ENCODE measurements around the gene PKD1. TPM values are rescaled to one million over a fixed set of nuclear protein-coding genes. Genes with fewer than 3 reads are reported as not detected.

PKD1 gene
- total RNA-seq, 2 donors from 2014 or later, result 218 to 276 TPM

DNA sequence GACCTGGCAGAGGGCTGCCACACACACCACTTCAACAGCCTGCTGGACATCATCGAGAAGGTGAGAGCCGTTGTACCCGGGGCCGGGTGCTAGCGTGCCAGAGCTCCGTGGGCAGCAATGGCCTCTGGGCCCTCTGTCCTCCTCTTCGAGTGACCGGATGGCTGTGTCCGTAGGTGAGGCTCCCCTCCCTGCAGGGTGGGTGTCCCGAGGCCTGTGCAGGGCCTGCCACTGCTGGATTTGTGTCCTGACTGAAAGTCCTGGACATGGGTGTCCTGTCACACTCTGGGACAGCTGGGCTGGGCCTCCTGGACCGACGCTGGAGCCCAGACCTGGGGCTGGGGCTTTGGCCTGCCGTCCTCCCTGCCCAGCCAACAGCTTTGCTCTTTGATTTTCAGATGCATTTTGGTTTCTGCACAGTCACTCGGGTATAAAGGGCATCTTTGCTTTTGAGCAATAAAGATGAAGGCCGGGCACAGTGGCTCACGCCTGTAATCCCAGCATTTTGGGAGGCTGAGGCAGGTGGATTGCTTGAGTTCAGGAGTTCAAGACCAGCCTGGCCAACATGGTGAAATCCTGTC lies 71.2 kb downstream of the PKD1 start:
- peaks cover 41% of the 10 kb centered on the region for H3K36me3 ChIP-seq
- no peaks in the 10 kb centered on the region for H3K4me1 ChIP-seq
- TF ChIP-seq CTCF (IDR thresholded peaks at IDR 0.05), result no peak
- no peaks in the 10 kb centered on the region for H3K27me3 ChIP-seq
- H3K4me3 ChIP-seq, result no peak overlapping the region
- DNase-seq (ENCODE audit: low spot score), result no peak
- H3K9me3 ChIP-seq, result no peaks in the 10 kb centered on the region
- no peak overlapping the region for H3K27ac ChIP-seq

GRCh38 chr16:2063861-2064260 lies 71.8 kb downstream of the PKD1 start:
- Histone ChIP-seq H3K9me3 (no peaks in the 10 kb centered on the region), H3K4me1 (no peaks in the 10 kb centered on the region), H3K27me3 (no peaks in the 10 kb centered on the region), H3K36me3 (peaks cover 38% of the 10 kb centered on the region), H3K4me3 (no peak overlapping the region), H3K27ac (no peak overlapping the region)
- no peak for DNase-seq (ENCODE audit: low spot score)
- TF ChIP-seq CTCF (IDR thresholded peaks at IDR 0.05), result no peak

GRCh38 chr16:2062801-2063200 lies 72.9 kb downstream of the PKD1 start:
- no peak for TF ChIP-seq CTCF (IDR thresholded peaks at IDR 0.05)
- Histone ChIP-seq H3K4me1 (no peaks in the 10 kb centered on the region), H3K4me3 (no peak overlapping the region), H3K9me3 (no peaks in the 10 kb centered on the region), H3K36me3 (peaks cover 40% of the 10 kb centered on the region), H3K27me3 (no peaks in the 10 kb centered on the region), H3K27ac (no peak overlapping the region)
- DNase-seq (ENCODE audit: low spot score), result no peak

DNA sequence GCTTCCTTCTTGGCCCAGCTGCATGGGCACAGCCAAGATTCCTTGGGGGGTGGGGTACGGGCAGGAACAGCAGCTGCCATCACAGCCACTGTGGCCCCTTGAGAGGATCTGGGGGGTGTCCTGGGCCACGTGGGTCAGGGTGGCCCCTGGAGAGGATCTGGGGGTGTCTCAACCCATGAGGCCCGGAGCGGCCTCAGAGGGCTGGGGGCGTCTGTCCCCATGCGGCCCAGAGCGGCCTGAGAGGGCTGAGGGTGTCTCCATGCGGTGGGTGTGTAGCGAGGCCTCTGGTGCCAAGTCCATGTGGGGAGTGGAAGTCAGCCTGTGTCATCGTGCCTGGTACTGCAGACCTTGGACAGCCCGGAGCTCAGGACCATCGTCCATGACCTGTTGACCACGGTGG lies 74.2 kb downstream of the PKD1 start:
- no peaks in the 10 kb centered on the region for H3K4me1 ChIP-seq
- no peak for TF ChIP-seq CTCF (IDR thresholded peaks at IDR 0.05)
- H3K27me3 ChIP-seq, result no peaks in the 10 kb centered on the region
- no peaks in the 10 kb centered on the region for H3K9me3 ChIP-seq
- DNase-seq (ENCODE audit: low spot score), result no peak
- H3K27ac ChIP-seq, result no peak overlapping the region
- no peak overlapping the region for H3K4me3 ChIP-seq
- H3K36me3 ChIP-seq, result peaks cover 40% of the 10 kb centered on the region

DNA sequence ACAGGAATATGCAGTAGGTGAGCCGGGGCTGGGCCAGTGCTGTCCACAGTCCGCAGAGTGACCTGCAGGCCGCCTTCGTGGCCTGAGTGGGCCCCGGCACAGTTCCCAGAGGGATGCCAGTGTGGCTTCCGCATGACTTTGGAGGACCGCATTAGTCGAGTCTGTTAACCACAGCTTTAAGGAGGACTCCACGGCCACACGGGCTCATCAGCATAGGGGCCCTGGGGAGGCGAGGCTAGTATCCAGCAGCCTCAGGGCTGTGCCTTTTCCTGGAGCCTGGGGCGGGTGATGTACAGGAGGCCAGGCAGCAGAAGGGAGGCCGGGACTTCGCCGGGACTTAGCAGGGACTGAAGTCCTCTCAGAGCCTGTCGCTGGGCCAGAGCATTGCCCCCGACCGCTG lies 74.7 kb downstream of the PKD1 start:
- no peak overlapping the region for H3K27ac ChIP-seq
- no peaks in the 10 kb centered on the region for H3K4me1 ChIP-seq
- TF ChIP-seq CTCF (IDR thresholded peaks at IDR 0.05), result no peak
- peaks cover 38% of the 10 kb centered on the region for H3K36me3 ChIP-seq
- no peak for DNase-seq (ENCODE audit: low spot score)
- no peaks in the 10 kb centered on the region for H3K9me3 ChIP-seq
- no peaks in the 10 kb centered on the region for H3K27me3 ChIP-seq
- no peak overlapping the region for H3K4me3 ChIP-seq

GRCh38 chr16:2060346-2060745 lies 75.4 kb downstream of the PKD1 start:
- H3K36me3 ChIP-seq, result peaks cover 32% of the 10 kb centered on the region
- no peaks in the 10 kb centered on the region for H3K27me3 ChIP-seq
- no peaks in the 10 kb centered on the region for H3K9me3 ChIP-seq
- no peak overlapping the region for H3K27ac ChIP-seq
- TF ChIP-seq CTCF (IDR thresholded peaks at IDR 0.05), result no peak
- no peaks in the 10 kb centered on the region for H3K4me1 ChIP-seq
- no peak overlapping the region for H3K4me3 ChIP-seq
- no peak for DNase-seq (ENCODE audit: low spot score)
